ENCODE data around the gene KCNK15. TPM values are rescaled to one million over a fixed set of nuclear protein-coding genes. Genes with fewer than 3 reads are reported as not detected.

Gene KCNK15
- total and polyA plus RNA-seq, 10 of the 15 experiments (the other 5 are each of a cell fraction or from before 2014, with no cell fraction given): not detected

DNA sequence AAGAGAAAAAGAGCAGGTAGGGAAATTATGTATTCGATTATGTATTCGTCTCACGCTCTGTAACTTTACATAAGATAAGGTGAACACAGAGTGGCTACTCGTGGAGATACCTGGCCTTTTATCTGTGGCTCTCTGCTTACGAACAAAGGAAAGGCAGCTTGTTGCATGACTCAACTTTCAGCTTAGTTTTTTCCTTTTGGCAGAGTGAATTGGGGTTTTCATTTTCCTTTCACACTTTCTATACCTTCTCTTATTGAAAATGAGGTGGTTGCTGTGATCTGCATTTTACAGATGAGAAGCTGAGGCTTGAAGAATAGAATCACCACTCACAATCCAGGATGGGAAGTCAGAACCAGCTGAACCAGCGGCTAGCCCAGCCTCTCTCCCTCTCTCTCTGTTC, 13.3 kb upstream of the KCNK15 start (continued):
- TF ChIP-seq, protein P1, sequence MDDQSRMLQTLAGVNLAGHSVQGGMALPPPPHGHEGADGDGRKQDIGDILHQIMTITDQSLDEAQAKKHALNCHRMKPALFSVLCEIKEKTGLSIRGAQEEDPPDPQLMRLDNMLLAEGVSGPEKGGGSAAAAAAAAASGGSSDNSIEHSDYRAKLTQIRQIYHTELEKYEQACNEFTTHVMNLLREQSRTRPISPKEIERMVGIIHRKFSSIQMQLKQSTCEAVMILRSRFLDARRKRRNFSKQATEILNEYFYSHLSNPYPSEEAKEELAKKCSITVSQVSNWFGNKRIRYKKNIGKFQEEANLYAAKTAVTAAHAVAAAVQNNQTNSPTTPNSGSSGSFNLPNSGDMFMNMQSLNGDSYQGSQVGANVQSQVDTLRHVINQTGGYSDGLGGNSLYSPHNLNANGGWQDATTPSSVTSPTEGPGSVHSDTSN (IDR thresholded peaks at IDR 0.05; ENCODE audit: insufficient replicate concordance, low read depth, low read length): no peak
- TF ChIP-seq ZNF274 (IDR thresholded peaks at IDR 0.05; ENCODE audit: insufficient read depth, insufficient read length): no peak
- TF ChIP-seq, protein P2, sequence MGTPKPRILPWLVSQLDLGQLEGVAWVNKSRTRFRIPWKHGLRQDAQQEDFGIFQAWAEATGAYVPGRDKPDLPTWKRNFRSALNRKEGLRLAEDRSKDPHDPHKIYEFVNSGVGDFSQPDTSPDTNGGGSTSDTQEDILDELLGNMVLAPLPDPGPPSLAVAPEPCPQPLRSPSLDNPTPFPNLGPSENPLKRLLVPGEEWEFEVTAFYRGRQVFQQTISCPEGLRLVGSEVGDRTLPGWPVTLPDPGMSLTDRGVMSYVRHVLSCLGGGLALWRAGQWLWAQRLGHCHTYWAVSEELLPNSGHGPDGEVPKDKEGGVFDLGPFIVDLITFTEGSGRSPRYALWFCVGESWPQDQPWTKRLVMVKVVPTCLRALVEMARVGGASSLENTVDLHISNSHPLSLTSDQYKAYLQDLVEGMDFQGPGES (IDR thresholded peaks at IDR 0.05): no peak
- TF ChIP-seq, protein P3, sequence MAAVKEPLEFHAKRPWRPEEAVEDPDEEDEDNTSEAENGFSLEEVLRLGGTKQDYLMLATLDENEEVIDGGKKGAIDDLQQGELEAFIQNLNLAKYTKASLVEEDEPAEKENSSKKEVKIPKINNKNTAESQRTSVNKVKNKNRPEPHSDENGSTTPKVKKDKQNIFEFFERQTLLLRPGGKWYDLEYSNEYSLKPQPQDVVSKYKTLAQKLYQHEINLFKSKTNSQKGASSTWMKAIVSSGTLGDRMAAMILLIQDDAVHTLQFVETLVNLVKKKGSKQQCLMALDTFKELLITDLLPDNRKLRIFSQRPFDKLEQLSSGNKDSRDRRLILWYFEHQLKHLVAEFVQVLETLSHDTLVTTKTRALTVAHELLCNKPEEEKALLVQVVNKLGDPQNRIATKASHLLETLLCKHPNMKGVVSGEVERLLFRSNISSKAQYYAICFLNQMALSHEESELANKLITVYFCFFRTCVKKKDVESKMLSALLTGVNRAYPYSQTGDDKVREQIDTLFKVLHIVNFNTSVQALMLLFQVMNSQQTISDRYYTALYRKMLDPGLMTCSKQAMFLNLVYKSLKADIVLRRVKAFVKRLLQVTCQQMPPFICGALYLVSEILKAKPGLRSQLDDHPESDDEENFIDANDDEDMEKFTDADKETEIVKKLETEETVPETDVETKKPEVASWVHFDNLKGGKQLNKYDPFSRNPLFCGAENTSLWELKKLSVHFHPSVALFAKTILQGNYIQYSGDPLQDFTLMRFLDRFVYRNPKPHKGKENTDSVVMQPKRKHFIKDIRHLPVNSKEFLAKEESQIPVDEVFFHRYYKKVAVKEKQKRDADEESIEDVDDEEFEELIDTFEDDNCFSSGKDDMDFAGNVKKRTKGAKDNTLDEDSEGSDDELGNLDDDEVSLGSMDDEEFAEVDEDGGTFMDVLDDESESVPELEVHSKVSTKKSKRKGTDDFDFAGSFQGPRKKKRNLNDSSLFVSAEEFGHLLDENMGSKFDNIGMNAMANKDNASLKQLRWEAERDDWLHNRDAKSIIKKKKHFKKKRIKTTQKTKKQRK (IDR thresholded peaks at IDR 0.05; ENCODE audit: low read depth, low read length): no peak
